HepG2 (cell line): ENCODE results near the gene CNOT2. TPM values are rescaled to one million over a fixed set of nuclear protein-coding genes. Genes with fewer than 3 reads are reported as not detected.

Experiments used
- ATAC-seq: fragments of 200-7000 bp; cut with Tn5 transposase; 3 replicates; pipeline ENCODE4 v1.9.1; 2020; ENCODE audit warnings: mild to moderate bottlenecking, moderate library complexity
- BruUV-seq: library from RNA; stranded (reverse); fragments of 400-500 nt; replicated peaks from 2 replicates; lab custom pipeline; 2021; lab: Mats Ljungman, UMichigan
- CTCF ChIA-PET: fragments of 300-600 bp; formaldehyde crosslinking; extraction: SDS; loops from one replicate; lab custom pipeline; 2021; ENCODE audit warnings: low total read pairs, inconsistent platforms, low intra/inter-chr PET ratio; lab: Yijun Ruan, JAX
- POLR2A ChIA-PET: fragments of 350-600 bp; sonication (Branson Sonifier 250); formaldehyde crosslinking; loops from one replicate; lab custom pipeline; 2020; ENCODE audit warnings: antibody characterized with exemption, inconsistent platforms; lab: Yijun Ruan, JAX
- DNase-seq: peaks from one replicate; pipeline ENCODE4 v3.0.0-alpha.2; 2015; ENCODE audit warnings: low spot score
- FAIRE-seq: peaks from 3 replicates; lab custom pipeline; 2011; peaks lifted over from hg19 to GRCh38; lab: Jason Lieb, UNC
- H2AFZ ChIP-seq: one replicate; pipeline ENCODE4 v1.6.1; 2011; ENCODE audit warnings: low read length, inconsistent platforms
- H3K27ac ChIP-seq: fragments of 300-600 bp; 3 replicates; pipeline ENCODE4 v1.8.0; 2011; ENCODE audit warnings: mixed run types, mild to moderate bottlenecking, mixed read lengths, low read length, inconsistent platforms; ENCODE audit not compliant: insufficient read depth; ENCODE audit errors: extremely low read length
- H3K27me3 ChIP-seq, 2 experiments: fragments of 200-600 bp in 1 of 2; 2 replicates in 1 of 2; 3 replicates in 1 of 2; pipeline versions ENCODE4 v1.6.0 to v1.8.0; 2011; ENCODE audit warnings: low read length in 2 of 2, mild to moderate bottlenecking in 2 of 2, moderate library complexity in 2 of 2, inconsistent platforms in 1 of 2; ENCODE audit not compliant: insufficient read depth in 2 of 2, control insufficient read depth in 1 of 2
- H3K36me3 ChIP-seq, 2 experiments: fragments of 200-600 bp in 1 of 2; replicated peaks in 1 of 2; 2 replicates in 1 of 2; 3 replicates in 1 of 2; pipeline versions ENCODE4 v1.5.1 to v1.8.0; 2011; ENCODE audit warnings: low read length in 2 of 2, inconsistent platforms in 1 of 2; ENCODE audit not compliant: insufficient read depth in 2 of 2, control insufficient read depth in 1 of 2
- H3K4me1 ChIP-seq: 2 replicates; pipeline ENCODE4 v1.5.1; 2012; ENCODE audit warnings: low read length, inconsistent platforms; ENCODE audit not compliant: insufficient read depth
- H3K4me2 ChIP-seq: 2 replicates; pipeline ENCODE4 v1.6.0; 2011; ENCODE audit warnings: low read depth, low read length, inconsistent platforms
- H3K4me3 ChIP-seq, 3 experiments: fragments of 200-600 bp in 1 of 3; sonication (generic), shearing (Covaris generic) in 1 of 3; replicated peaks in 1 of 3; 2 replicates each; pipeline ENCODE4 v1.5.1; 2011 to 2016; ENCODE audit warnings: low read length in 3 of 3, inconsistent platforms in 2 of 3, low read depth in 2 of 3, mild to moderate bottlenecking in 2 of 3, control low read depth in 1 of 3, mixed read lengths in 1 of 3; ENCODE audit not compliant: insufficient read depth in 1 of 3
- H3K79me2 ChIP-seq: one replicate; pipeline ENCODE4 v1.6.1; 2011; ENCODE audit warnings: low read length, inconsistent platforms; ENCODE audit not compliant: insufficient read depth
- H3K9ac ChIP-seq: 2 replicates; pipeline ENCODE4 v1.6.0; 2011; ENCODE audit warnings: mild to moderate bottlenecking, low read depth, low read length, inconsistent platforms; ENCODE audit not compliant: insufficient read depth
- H3K9me3 ChIP-seq: 2 replicates; pipeline ENCODE4 v1.5.1; 2012; ENCODE audit warnings: mild to moderate bottlenecking, low read length
- H4K20me1 ChIP-seq: 2 replicates; pipeline ENCODE4 v1.6.0; 2011; ENCODE audit warnings: inconsistent platforms, mild to moderate bottlenecking, low read length, moderate library complexity; ENCODE audit not compliant: insufficient read depth
- CBFB ChIP-seq: sonication (generic); formaldehyde crosslinking; IDR thresholded peaks from 2 replicates; pipeline ENCODE4 v1.4.0; 2020; ENCODE audit warnings: missing genetic modification reagents
- NFKB2 ChIP-seq: sonication (generic); formaldehyde crosslinking; IDR thresholded peaks from 2 replicates; pipeline ENCODE4 v1.4.0; 2020; ENCODE audit warnings: missing genetic modification reagents, borderline replicate concordance
- NRL ChIP-seq: sonication (generic); formaldehyde crosslinking; IDR thresholded peaks from 2 replicates; pipeline ENCODE4 v1.5.0; 2020; ENCODE audit warnings: missing genetic modification reagents, mild to moderate bottlenecking, moderate library complexity, borderline replicate concordance
- TARDBP ChIP-seq: sonication (generic); formaldehyde crosslinking; IDR thresholded peaks from 2 replicates; pipeline ENCODE4 v1.8.0; 2022; ENCODE audit warnings: mild to moderate bottlenecking, missing genetic modification reagents
- ZNF260 ChIP-seq: sonication (generic); formaldehyde crosslinking; IDR thresholded peaks from 2 replicates; pipeline ENCODE4 v1.4.0; 2020; ENCODE audit warnings: missing genetic modification reagents, low read depth, mild to moderate bottlenecking, borderline replicate concordance
- ZNF441 ChIP-seq: sonication (generic); formaldehyde crosslinking; IDR thresholded peaks from 2 replicates; pipeline ENCODE4 v1.7.0; 2021; ENCODE audit warnings: missing genetic modification reagents, borderline replicate concordance
- ZNF83 ChIP-seq: sonication (generic); formaldehyde crosslinking; IDR thresholded peaks from 2 replicates; pipeline ENCODE4 v1.4.0; 2020; ENCODE audit warnings: missing genetic modification reagents, mild to moderate bottlenecking, borderline replicate concordance
- ZNF839 ChIP-seq: sonication (generic); formaldehyde crosslinking; IDR thresholded peaks from 2 replicates; pipeline ENCODE4 v1.4.0; 2020; ENCODE audit warnings: missing genetic modification reagents, mild to moderate bottlenecking, borderline replicate concordance
- WGBS: methylation state at CpG from one replicate; pipeline ENCODE4 v1.1.6; 2017; ENCODE audit warnings: low lambda C conversion rate; 5-methylcytosine and 5-hydroxymethylcytosine counted together
- in situ Hi-C: cut with HindIII; loops from 2 replicates; pipeline ENCODE4 v1.10.0; 2017; ENCODE audit warnings: low pct_unique_long_range_greater_than_20kb; ENCODE audit not compliant: extremely low pct_ligation_motif_present
- intact Hi-C: fragments of 100-400 bp; cut with micrococcal nuclease; formaldehyde crosslinking; loops from one replicate; pipeline ENCODE4 v1.10.0; 2022; ENCODE audit not compliant: unreplicated experiment
- polyA plus RNA-seq, 8 experiments: library from polyadenylated mRNA; depleted of rRNA in 3 of 8; stranded (reverse) in 7 of 8; unstranded in 1 of 8; fragments of >200 nt; fragmentation: Illumina TruSeq in 4 of 8; extraction: Trizol in 4 of 8; gene quantifications; 2 replicates each; pipeline versions ENCODE4 v1.2.1 to v1.2.3, GENCODE V29; 2011 to 2016; ENCODE audit warnings: low read depth in 4 of 8, missing spikeins in 1 of 8, mixed read lengths in 1 of 8; ENCODE audit not compliant: insufficient read depth in 1 of 8
- total RNA-seq, 5 experiments: library from RNA; depleted of rRNA; stranded (reverse); fragments of >200 nt; fragmentation: Illumina TruSeq; extraction: Trizol; gene quantifications; 2 replicates each; pipeline ENCODE4 v1.2.3, GENCODE V29; 2016; ENCODE audit warnings: low read depth in 1 of 5
- TF ChIP-seq, protein P1 (sequence below): IDR thresholded peaks from 2 replicates; pipeline ENCODE4 v1.6.1; 2016
- TF ChIP-seq, protein P2 (sequence below): sonication (generic); formaldehyde crosslinking; IDR thresholded peaks from 2 replicates; pipeline ENCODE4 v1.4.0; 2020; ENCODE audit warnings: mild to moderate bottlenecking, missing genetic modification reagents
- TF ChIP-seq, protein P3 (sequence below): sonication (generic); formaldehyde crosslinking; IDR thresholded peaks from 2 replicates; pipeline ENCODE4 v1.9.0; 2022; ENCODE audit warnings: missing genetic modification reagents, mild to moderate bottlenecking, borderline replicate concordance

Gene CNOT2
- total and polyA plus RNA-seq, 2 of the 13 experiments (the other 11 are each of a cell fraction or from before 2014, with no cell fraction given): 54.5 to 76.6 TPM

DNA sequence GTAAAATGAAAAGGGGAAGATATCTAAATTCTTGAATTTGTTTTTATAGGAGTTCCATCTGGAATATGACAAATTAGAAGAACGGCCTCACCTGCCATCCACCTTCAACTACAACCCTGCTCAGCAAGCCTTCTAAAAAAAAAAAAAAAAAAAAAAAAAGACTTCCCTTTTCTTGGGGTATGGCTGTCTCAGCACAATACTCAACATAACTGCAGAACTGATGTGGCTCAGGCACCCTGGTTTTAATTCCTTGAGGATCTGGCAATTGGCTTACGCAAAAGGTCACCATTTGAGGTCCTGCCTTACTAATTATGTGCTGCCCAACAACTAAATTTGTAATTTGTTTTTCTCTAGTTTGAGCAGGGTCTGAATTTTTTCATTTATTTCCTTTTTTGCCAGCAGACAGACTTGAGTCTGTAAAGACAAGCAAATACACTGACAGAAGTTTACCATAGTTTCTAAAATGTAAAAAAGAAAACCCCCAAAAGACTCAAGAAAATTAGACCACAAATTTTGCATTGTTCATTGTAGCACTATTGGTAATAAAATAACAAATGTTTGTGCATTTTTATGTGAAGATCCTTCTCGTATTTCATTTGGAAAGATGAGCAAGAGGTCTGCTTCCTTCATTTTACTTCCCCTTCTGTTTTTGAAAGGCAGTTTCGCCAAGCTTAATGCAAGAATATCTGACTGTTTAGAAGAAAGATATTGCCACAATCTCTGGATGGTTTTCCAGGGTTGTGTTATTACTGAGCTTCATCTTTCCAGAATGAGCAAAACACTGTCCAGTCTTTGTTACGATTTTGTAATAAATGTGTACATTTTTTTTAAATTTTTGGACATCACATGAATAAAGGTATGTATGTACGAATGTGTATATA is 110.8 kb downstream of the CNOT2 start:
- no TSS peak for BruUV-seq
- WGBS: 94% methylated on average over 6 of the region's 6 CpGs
- Histone ChIP-seq H3K27ac (no peak overlapping the region), H3K79me2 (no peaks in the 10 kb centered on the region), H3K9me3 (no peaks in the 10 kb centered on the region), H3K27me3 (no peaks in the 10 kb centered on the region), H3K9ac (no peak overlapping the region), H3K36me3 (peaks cover 0 to 6% of the 10 kb centered on the region in 2 experiments; a peak in 1 of 5 replicates), H3K4me3 (no peak overlapping the region), H3K4me1 (no peaks in the 10 kb centered on the region), H3K4me2 (no peak overlapping the region), H4K20me1 (no peaks in the 10 kb centered on the region), H2AFZ (no peak overlapping the region)
- in situ Hi-C loops (loop anchor here (25.0 kb wide), 1 partner anchor 467 kb away; no protein-coding TSS in a partner anchor), intact Hi-C loops (no loop called here)
- TF ChIP-seq ZNF441: no peak
- TF ChIP-seq, protein P1, sequence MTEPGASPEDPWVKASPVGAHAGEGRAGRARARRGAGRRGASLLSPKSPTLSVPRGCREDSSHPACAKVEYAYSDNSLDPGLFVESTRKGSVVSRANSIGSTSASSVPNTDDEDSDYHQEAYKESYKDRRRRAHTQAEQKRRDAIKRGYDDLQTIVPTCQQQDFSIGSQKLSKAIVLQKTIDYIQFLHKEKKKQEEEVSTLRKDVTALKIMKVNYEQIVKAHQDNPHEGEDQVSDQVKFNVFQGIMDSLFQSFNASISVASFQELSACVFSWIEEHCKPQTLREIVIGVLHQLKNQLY (CRISPR knock-in tag): no peak
- TF ChIP-seq ZNF260 (CRISPR knock-in tag): no peak
- no peak for TF ChIP-seq TARDBP (CRISPR knock-in tag)
- TF ChIP-seq CBFB (CRISPR knock-in tag): no peak
- no peak for TF ChIP-seq ZNF83 (CRISPR knock-in tag)
- TF ChIP-seq, protein P2, sequence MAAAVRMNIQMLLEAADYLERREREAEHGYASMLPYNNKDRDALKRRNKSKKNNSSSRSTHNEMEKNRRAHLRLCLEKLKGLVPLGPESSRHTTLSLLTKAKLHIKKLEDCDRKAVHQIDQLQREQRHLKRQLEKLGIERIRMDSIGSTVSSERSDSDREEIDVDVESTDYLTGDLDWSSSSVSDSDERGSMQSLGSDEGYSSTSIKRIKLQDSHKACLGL (CRISPR knock-in tag): no peak
- no peak for TF ChIP-seq NFKB2 (CRISPR knock-in tag)
- TF ChIP-seq, protein P3, sequence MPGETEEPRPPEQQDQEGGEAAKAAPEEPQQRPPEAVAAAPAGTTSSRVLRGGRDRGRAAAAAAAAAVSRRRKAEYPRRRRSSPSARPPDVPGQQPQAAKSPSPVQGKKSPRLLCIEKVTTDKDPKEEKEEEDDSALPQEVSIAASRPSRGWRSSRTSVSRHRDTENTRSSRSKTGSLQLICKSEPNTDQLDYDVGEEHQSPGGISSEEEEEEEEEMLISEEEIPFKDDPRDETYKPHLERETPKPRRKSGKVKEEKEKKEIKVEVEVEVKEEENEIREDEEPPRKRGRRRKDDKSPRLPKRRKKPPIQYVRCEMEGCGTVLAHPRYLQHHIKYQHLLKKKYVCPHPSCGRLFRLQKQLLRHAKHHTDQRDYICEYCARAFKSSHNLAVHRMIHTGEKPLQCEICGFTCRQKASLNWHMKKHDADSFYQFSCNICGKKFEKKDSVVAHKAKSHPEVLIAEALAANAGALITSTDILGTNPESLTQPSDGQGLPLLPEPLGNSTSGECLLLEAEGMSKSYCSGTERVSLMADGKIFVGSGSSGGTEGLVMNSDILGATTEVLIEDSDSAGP (CRISPR knock-in tag): no peak
- TF ChIP-seq NRL (CRISPR knock-in tag): no peak
- no peak for TF ChIP-seq ZNF839
- ATAC-seq: no peak
- no peak for FAIRE-seq
- ChIA-PET CTCF (no interaction called here), POLR2A (no interaction called here)
- DNase-seq: no peak
